Panc1 (cell line): ENCODE results near the gene ATG16L2. TPM values are rescaled to one million over a fixed set of nuclear protein-coding genes. Genes with fewer than 3 reads are reported as not detected.

Experiments
- ATAC-seq: fragments of 200-7000 bp; cut with Tn5 transposase; 2 replicates; pipeline ENCODE4 v1.9.1; 2020; ENCODE audit warnings: mild to moderate bottlenecking, moderate library complexity
- BruUV-seq: library from RNA; stranded (reverse); fragments of 400-500 nt; replicated peaks from 2 replicates; lab custom pipeline; 2021; lab: Mats Ljungman, UMichigan
- CTCF ChIA-PET: fragments of 300-600 bp; sonication (Branson Sonifier 250); formaldehyde crosslinking; loops from one replicate; lab custom pipeline; 2022; ENCODE audit warnings: antibody characterized with exemption; lab: Charles Lee
- POLR2A ChIA-PET: fragments of 300-600 bp; sonication (Branson Sonifier 250); formaldehyde crosslinking; loops from one replicate; lab custom pipeline; 2022; ENCODE audit warnings: antibody characterized with exemption; lab: Charles Lee
- DNase-seq: peaks from one replicate; pipeline ENCODE4 v3.0.0-alpha.2; 2010; ENCODE audit warnings: low read depth, low spot score
- H3K27ac ChIP-seq: 2 replicates; pipeline ENCODE4 v1.5.1; 2011; ENCODE audit warnings: mild to moderate bottlenecking, low read length, inconsistent platforms
- H3K27me3 ChIP-seq: fragments of 200-500 bp; sonication (Bioruptor generic); 2 replicates; pipeline ENCODE4 v1.6.0; 2014; ENCODE audit warnings: low read length, inconsistent platforms; ENCODE audit not compliant: control insufficient read depth, insufficient read depth
- H3K36me3 ChIP-seq: fragments of 200-500 bp; sonication (Bioruptor generic); 2 replicates; pipeline ENCODE4 v1.5.1; 2014; ENCODE audit warnings: inconsistent platforms, mild to moderate bottlenecking, low read length, moderate library complexity; ENCODE audit not compliant: control insufficient read depth, insufficient read depth
- H3K4me1 ChIP-seq: 2 replicates; pipeline ENCODE4 v1.5.1; 2011; ENCODE audit warnings: inconsistent platforms, mild to moderate bottlenecking, low read length, moderate library complexity; ENCODE audit not compliant: control insufficient read depth, insufficient read depth
- H3K4me3 ChIP-seq, 2 experiments: 2 replicates each; pipeline ENCODE4 v1.5.1; 2011 to 2012; ENCODE audit warnings: low read depth in 2 of 2, low read length in 2 of 2, mild to moderate bottlenecking in 2 of 2, inconsistent platforms in 1 of 2, moderate library complexity in 1 of 2
- H3K9me3 ChIP-seq: fragments of 200-500 bp; sonication (Bioruptor generic); 2 replicates; pipeline ENCODE4 v1.5.1; 2014; ENCODE audit warnings: low read depth, mild to moderate bottlenecking, inconsistent platforms, low read length, moderate library complexity; ENCODE audit not compliant: control insufficient read depth, insufficient read depth
- CTCF ChIP-seq: fragments of 450-650 bp; IDR thresholded peaks from 2 replicates; pipeline ENCODE4 v1.5.1; 2017; ENCODE audit warnings: mild to moderate bottlenecking
- POLR2AphosphoS5 ChIP-seq: IDR thresholded peaks from 2 replicates; pipeline ENCODE4 v1.6.1; 2012; ENCODE audit warnings: mild to moderate bottlenecking, low read depth, low read length, moderate library complexity
- REST ChIP-seq, 2 experiments: IDR thresholded peaks; 2 replicates each; pipeline ENCODE4 v1.6.1; 2011 to 2012; ENCODE audit warnings: low read depth in 2 of 2, control low read depth in 1 of 2, low read length in 1 of 2, mild to moderate bottlenecking in 1 of 2, moderate library complexity in 1 of 2; ENCODE audit not compliant: insufficient read depth in 1 of 2
- SIN3A ChIP-seq: IDR thresholded peaks from 2 replicates; pipeline ENCODE4 v1.6.1; 2012; ENCODE audit warnings: low read depth, mild to moderate bottlenecking, low read length, moderate library complexity, borderline replicate concordance; ENCODE audit not compliant: insufficient read depth
- TCF7L2 ChIP-seq: IDR thresholded peaks from 2 replicates; pipeline ENCODE4 v1.6.1; 2011; ENCODE audit warnings: mild to moderate bottlenecking, low read depth, low read length, inconsistent platforms
- in situ Hi-C: cut with HindIII; loops from 2 replicates; pipeline ENCODE4 v1.10.0; 2016; ENCODE audit warnings: low sequenced_read_pairs, low pct_unique_long_range_greater_than_20kb
- intact Hi-C: fragments of 100-400 bp; cut with micrococcal nuclease; formaldehyde crosslinking; loops from one replicate; pipeline ENCODE4 v1.10.0; 2022; ENCODE audit not compliant: unreplicated experiment
- total RNA-seq: library from RNA; stranded (reverse); gene quantifications from one replicate; pipeline ENCODE4 v1.2.1, GENCODE V29; 2021; ENCODE audit not compliant: unreplicated experiment

ATG16L2 gene
- total RNA-seq, 1 experiment from 2014 or later = 14.6 TPM

- in situ Hi-C loops (no loop called here), intact Hi-C loops (no loop called here)
- TF ChIP-seq REST (IDR thresholded peaks at IDR 0.05; ENCODE audit: insufficient read depth in 1 of 2, low read depth in 2 of 2, low read length in 1 of 2) = no peak
- TF ChIP-seq CTCF = no peak
- no peak for TF ChIP-seq POLR2AphosphoS5
- TF ChIP-seq SIN3A = no peak
- no peak for TF ChIP-seq TCF7L2
- Histone ChIP-seq H3K4me1 (no peaks in the 10 kb centered on the region), H3K27me3 (no peaks in the 10 kb centered on the region), H3K36me3 (no peaks in the 10 kb centered on the region), H3K27ac (no peak overlapping the region), H3K4me3 (no peak overlapping the region), H3K9me3 (no peaks in the 10 kb centered on the region)
- ChIA-PET CTCF (interaction anchor here (0.6 kb wide), 1 partner anchor 45 kb away, joined by 3 read pairs; no protein-coding TSS in a partner anchor), POLR2A (interaction anchor here (0.6 kb wide), 1 partner anchor 277 kb away, joined by 3 read pairs; no protein-coding TSS in a partner anchor)
- DNase-seq (no peak), ATAC-seq (no peak)
- BruUV-seq = no TSS peak
Measured at GRCh38 chr11:72768581-72768980, 45.6 kb upstream of the ATG16L2 start.

- intact Hi-C loops = no loop called here
- no TSS peak for BruUV-seq
- DNase-seq = no peak
- H3K9me3 ChIP-seq = no peaks in the 10 kb centered on the region
- no peak for TF ChIP-seq REST (IDR thresholded peaks at IDR 0.05; ENCODE audit: insufficient read depth in 1 of 2, low read depth in 2 of 2, low read length in 1 of 2)
- no peak for TF ChIP-seq SIN3A
- no peaks in the 10 kb centered on the region for H3K36me3 ChIP-seq
- no peak overlapping the region for H3K4me3 ChIP-seq
- ChIA-PET POLR2A (no interaction called here), CTCF (no interaction called here)
- in situ Hi-C loops = no loop called here
- ATAC-seq = no peak
- no peaks in the 10 kb centered on the region; the same call in 1 of the 2 replicates for H3K4me1 ChIP-seq
- H3K27me3 ChIP-seq = no peaks in the 10 kb centered on the region
- H3K27ac ChIP-seq = no peak overlapping the region
Measured at GRCh38 chr11:72769680-72770079, 44.5 kb upstream of the ATG16L2 start.
